Measurements from ENCODE around the gene TMEM209. TPM values are rescaled to one million over a fixed set of nuclear protein-coding genes. Genes with fewer than 3 reads are reported as not detected.
A peak's percentile ranks its signal among the peaks of the same experiment; 100 is the strongest.

TMEM209 gene
- polyA plus RNA-seq, 1 donor (not counting 4 experiments of a cell fraction or from before 2014, with no cell fraction given) = 20.0 TPM

DNA sequence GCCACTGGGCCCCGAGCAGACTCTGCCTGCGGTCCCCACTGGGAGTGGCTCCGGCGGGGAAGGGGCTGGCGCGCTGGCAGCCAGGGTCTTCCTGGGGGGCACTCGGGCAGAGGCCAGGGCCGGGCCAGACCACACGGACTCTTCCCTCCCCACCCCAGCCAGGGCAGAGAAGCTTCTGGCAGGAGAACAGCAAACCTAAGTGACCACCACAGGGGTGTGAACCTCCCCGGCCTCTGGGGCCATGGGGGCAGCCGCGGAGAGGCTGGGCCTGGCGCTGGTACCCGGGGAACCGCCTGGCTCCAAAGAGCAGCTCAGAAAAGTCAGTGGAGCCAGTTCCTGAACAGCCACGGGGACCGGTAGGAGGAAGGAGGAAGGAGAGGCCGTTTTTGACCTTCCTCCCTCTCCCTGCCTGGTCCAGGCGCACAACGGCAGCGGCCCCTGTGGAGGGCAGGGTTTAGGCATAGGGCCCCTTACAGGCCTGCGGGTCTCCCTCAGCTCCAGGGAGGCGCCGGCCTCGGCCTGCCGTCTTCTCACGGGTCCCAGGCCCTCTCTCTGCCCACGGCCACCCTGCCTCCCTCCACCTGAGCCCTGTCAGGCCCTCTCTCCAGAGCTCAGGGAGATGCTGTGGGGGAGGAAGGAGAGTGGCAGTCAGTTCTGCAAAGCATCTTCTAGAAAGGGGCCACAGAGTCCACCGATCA, 51.8 kb downstream of the TMEM209 start:
- H2AFZ ChIP-seq (ENCODE audit: control insufficient read depth, low read length) = no peak overlapping the region

DNA sequence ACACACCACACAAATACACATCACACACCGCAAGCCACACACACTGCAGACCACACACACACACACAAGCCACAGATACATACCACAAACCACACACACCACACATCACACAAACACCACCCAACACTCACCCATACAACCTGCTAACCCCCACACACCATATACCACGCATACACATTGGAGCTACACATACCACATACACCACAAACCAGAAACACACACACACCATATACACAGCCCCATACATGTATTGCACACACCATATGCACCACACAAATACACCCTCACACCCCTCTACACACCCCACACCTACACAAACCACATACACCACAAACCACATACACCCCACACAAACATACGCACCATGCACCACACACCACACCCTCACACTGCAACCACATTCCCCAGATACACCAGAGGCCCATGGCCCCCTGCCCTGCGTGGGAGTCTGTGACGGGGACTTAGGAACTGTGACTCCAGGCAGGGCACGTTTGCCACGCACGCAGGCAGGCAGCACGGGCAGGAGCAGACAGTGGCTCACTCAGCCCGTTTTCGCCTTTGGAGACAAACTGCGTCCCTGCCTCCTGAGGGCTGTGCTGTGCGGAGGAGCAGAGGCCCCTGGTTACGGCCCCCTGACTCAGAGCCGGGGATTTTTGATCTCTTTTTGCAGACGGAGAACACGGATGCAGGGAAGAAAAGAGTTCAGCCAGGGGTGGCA, 52.6 kb downstream of the TMEM209 start:
- no peaks in the 10 kb centered on the region for H3K36me3 ChIP-seq (ENCODE audit: control insufficient read depth in 2 of 2, extremely low read depth in 1 of 2, insufficient read depth in 2 of 2, low read length in 2 of 2)
- H3K27ac ChIP-seq (ENCODE audit: control insufficient read depth, insufficient read depth, low read length) = no peak overlapping the region
- no peaks in the 10 kb centered on the region for H3K4me1 ChIP-seq (ENCODE audit: control insufficient read depth, extremely low read depth, insufficient read depth, low read length)
- H3K79me2 ChIP-seq (ENCODE audit: control insufficient read depth, insufficient read depth, low read length) = no peaks in the 10 kb centered on the region
- peaks cover 13% of the 10 kb centered on the region for H3K27me3 ChIP-seq (ENCODE audit: control insufficient read depth, extremely low read depth, insufficient read depth, low read length)
- TF ChIP-seq, protein P1, sequence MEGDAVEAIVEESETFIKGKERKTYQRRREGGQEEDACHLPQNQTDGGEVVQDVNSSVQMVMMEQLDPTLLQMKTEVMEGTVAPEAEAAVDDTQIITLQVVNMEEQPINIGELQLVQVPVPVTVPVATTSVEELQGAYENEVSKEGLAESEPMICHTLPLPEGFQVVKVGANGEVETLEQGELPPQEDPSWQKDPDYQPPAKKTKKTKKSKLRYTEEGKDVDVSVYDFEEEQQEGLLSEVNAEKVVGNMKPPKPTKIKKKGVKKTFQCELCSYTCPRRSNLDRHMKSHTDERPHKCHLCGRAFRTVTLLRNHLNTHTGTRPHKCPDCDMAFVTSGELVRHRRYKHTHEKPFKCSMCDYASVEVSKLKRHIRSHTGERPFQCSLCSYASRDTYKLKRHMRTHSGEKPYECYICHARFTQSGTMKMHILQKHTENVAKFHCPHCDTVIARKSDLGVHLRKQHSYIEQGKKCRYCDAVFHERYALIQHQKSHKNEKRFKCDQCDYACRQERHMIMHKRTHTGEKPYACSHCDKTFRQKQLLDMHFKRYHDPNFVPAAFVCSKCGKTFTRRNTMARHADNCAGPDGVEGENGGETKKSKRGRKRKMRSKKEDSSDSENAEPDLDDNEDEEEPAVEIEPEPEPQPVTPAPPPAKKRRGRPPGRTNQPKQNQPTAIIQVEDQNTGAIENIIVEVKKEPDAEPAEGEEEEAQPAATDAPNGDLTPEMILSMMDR (optimal IDR thresholded peaks at IDR 0.05 in 1 of 3, IDR thresholded peaks at IDR 0.05 in 1 of 3, conservative IDR thresholded peaks at IDR 0.05 in 1 of 3; ENCODE audit: extremely low read depth in 1 of 3, insufficient read depth in 2 of 3, low read length in 3 of 3) = no peak
- no peak for TF ChIP-seq EZH2 (IDR thresholded peaks at IDR 0.05; ENCODE audit: low read length)
- FAIRE-seq = no peak
- no peak overlapping the region for H3K4me3 ChIP-seq (ENCODE audit: control insufficient read depth in 2 of 3, extremely low read depth in 1 of 3, insufficient read depth in 2 of 3, low read depth in 1 of 3, low read length in 3 of 3)
- H3K9me1 ChIP-seq (ENCODE audit: control insufficient read depth, extremely low read depth, insufficient read depth, low read length) = no peaks in the 10 kb centered on the region
- H3K9ac ChIP-seq (ENCODE audit: control insufficient read depth, extremely low read depth, insufficient read depth, low read length) = no peak overlapping the region
- no peak for DNase-seq (ENCODE audit: low read depth, low spot score)
- H2AFZ ChIP-seq (ENCODE audit: control insufficient read depth, low read length) = no peak overlapping the region
- dilution Hi-C loops (cut with MboI; ENCODE audit: extremely low pct_ligation_motif_present, low sequenced_read_pairs) = no loop called here
- no peaks in the 10 kb centered on the region for H4K20me1 ChIP-seq (ENCODE audit: control insufficient read depth, extremely low read depth, insufficient read depth, low read length)
- peak overlapping the region; percentile 28 for H3K4me2 ChIP-seq (ENCODE audit: control insufficient read depth, extremely low read depth, insufficient read depth, low read depth, low read length)
- H3K9me3 ChIP-seq (ENCODE audit: control insufficient read depth, low read depth, low read length) = no peaks in the 10 kb centered on the region

More for the DNA sequence above, 51.8 kb downstream of the TMEM209 start:
- Histone ChIP-seq H3K4me2 (ENCODE audit: control insufficient read depth, extremely low read depth, insufficient read depth, low read depth, low read length) (no peak overlapping the region), H3K36me3 (ENCODE audit: control insufficient read depth in 2 of 2, extremely low read depth in 1 of 2, insufficient read depth in 2 of 2, low read length in 2 of 2) (peaks cover 0 to 3% of the 10 kb centered on the region in 2 experiments), H3K27ac (ENCODE audit: control insufficient read depth, insufficient read depth, low read length) (no peak overlapping the region), H3K27me3 (ENCODE audit: control insufficient read depth, extremely low read depth, insufficient read depth, low read length) (peaks cover 8% of the 10 kb centered on the region), H3K4me1 (ENCODE audit: control insufficient read depth, extremely low read depth, insufficient read depth, low read length) (no peaks in the 10 kb centered on the region), H4K20me1 (ENCODE audit: control insufficient read depth, extremely low read depth, insufficient read depth, low read length) (no peaks in the 10 kb centered on the region), H3K4me3 (ENCODE audit: control insufficient read depth in 2 of 3, extremely low read depth in 1 of 3, insufficient read depth in 2 of 3, low read depth in 1 of 3, low read length in 3 of 3) (no peak overlapping the region), H3K9ac (ENCODE audit: control insufficient read depth, extremely low read depth, insufficient read depth, low read length) (no peak overlapping the region), H3K9me3 (ENCODE audit: control insufficient read depth, low read depth, low read length) (no peaks in the 10 kb centered on the region), H3K79me2 (ENCODE audit: control insufficient read depth, insufficient read depth, low read length) (no peaks in the 10 kb centered on the region), H3K9me1 (ENCODE audit: control insufficient read depth, extremely low read depth, insufficient read depth, low read length) (no peaks in the 10 kb centered on the region)
- no peak for DNase-seq (ENCODE audit: low read depth, low spot score)
- TF ChIP-seq EZH2 (IDR thresholded peaks at IDR 0.05; ENCODE audit: low read length) = no peak
- TF ChIP-seq, protein P1 (optimal IDR thresholded peaks at IDR 0.05 in 1 of 3, IDR thresholded peaks at IDR 0.05 in 1 of 3, conservative IDR thresholded peaks at IDR 0.05 in 1 of 3; ENCODE audit: extremely low read depth in 1 of 3, insufficient read depth in 2 of 3, low read length in 3 of 3) = no peak
- dilution Hi-C loops (cut with MboI; ENCODE audit: extremely low pct_ligation_motif_present, low sequenced_read_pairs) = no loop called here
- FAIRE-seq = no peak

Measured in keratinocyte (primary cell).